OCI-LY1 (cell line): ENCODE data around the gene IL4R.

ENCODE experiments used
- H2AFZ ChIP-seq: fragments of 200-600 bp; sonication (generic), shearing (Covaris generic); 2 replicates; pipeline ENCODE4 v1.6.0; 2014; ENCODE audit warnings: antibody characterized with exemption, mild to moderate bottlenecking, low read length
- H3F3A ChIP-seq: fragments of 200-600 bp; sonication (generic), shearing (Covaris generic); 2 replicates; pipeline ENCODE4 v1.6.0; 2014; ENCODE audit warnings: mild to moderate bottlenecking, antibody characterized with exemption, low read length, moderate library complexity; ENCODE audit not compliant: insufficient read depth
- H3K27ac ChIP-seq: fragments of 200-600 bp; sonication (generic); 2 replicates; pipeline ENCODE4 v1.5.1; 2014; ENCODE audit warnings: low read length, mixed run types, mild to moderate bottlenecking, low read depth; ENCODE audit not compliant: poor library complexity, severe bottlenecking
- H3K27me3 ChIP-seq: fragments of 200-600 bp; sonication (generic); 2 replicates; pipeline ENCODE4 v1.6.0; 2014; ENCODE audit warnings: antibody characterized with exemption, mild to moderate bottlenecking, low read length, moderate library complexity; ENCODE audit not compliant: insufficient read depth
- H3K36me3 ChIP-seq: fragments of 200-600 bp; sonication (generic); 2 replicates; pipeline ENCODE4 v1.6.1; 2014; ENCODE audit warnings: mild to moderate bottlenecking, antibody characterized with exemption, low read length, moderate library complexity, mixed read lengths; ENCODE audit not compliant: insufficient read depth
- H3K4me1 ChIP-seq: fragments of 200-600 bp; sonication (generic); 2 replicates; pipeline ENCODE4 v1.5.1; 2014; ENCODE audit warnings: mild to moderate bottlenecking, low read length, moderate library complexity; ENCODE audit not compliant: insufficient read depth, severe bottlenecking
- H3K4me2 ChIP-seq: fragments of 200-600 bp; sonication (generic), shearing (Covaris generic); 2 replicates; pipeline ENCODE4 v1.6.1; 2014; ENCODE audit warnings: low read length
- H3K4me3 ChIP-seq: fragments of 200-600 bp; sonication (generic); 2 replicates; pipeline ENCODE4 v1.5.1; 2014; ENCODE audit warnings: low read length, low read depth, mild to moderate bottlenecking, mixed read lengths; ENCODE audit not compliant: poor library complexity, severe bottlenecking
- H3K79me2 ChIP-seq: fragments of 200-600 bp; shearing (Covaris generic); 2 replicates; pipeline ENCODE4 v1.6.1; 2016; ENCODE audit warnings: mixed run types, low read length, mixed read lengths; ENCODE audit not compliant: insufficient read depth
- H3K9ac ChIP-seq: fragments of 200-600 bp; sonication (generic), shearing (Covaris generic); 2 replicates; pipeline ENCODE4 v1.6.1; 2014; ENCODE audit warnings: mild to moderate bottlenecking, low read length, mixed read lengths
- H3K9me2 ChIP-seq: fragments of 200-600 bp; sonication (generic), shearing (Covaris generic); 2 replicates; pipeline ENCODE4 v1.6.1; 2014; ENCODE audit warnings: low read depth, mild to moderate bottlenecking, low read length, mixed read lengths
- H3K9me3 ChIP-seq: fragments of 200-600 bp; shearing (Covaris generic); 2 replicates; pipeline ENCODE4 v1.6.1; 2014; ENCODE audit warnings: low read length, mixed read lengths
- H4K20me1 ChIP-seq: fragments of 200-600 bp; sonication (generic), shearing (Covaris generic); 2 replicates; pipeline ENCODE4 v1.6.0; 2016; ENCODE audit warnings: mild to moderate bottlenecking, low read length; ENCODE audit not compliant: insufficient read depth
- CTCF ChIP-seq: fragments of 200-600 bp; sonication (generic), shearing (Covaris generic); IDR thresholded peaks from 2 replicates; pipeline ENCODE4 v1.5.1; 2017; ENCODE audit warnings: mild to moderate bottlenecking, antibody characterized with exemption, low read length, moderate library complexity, mixed read lengths
- EZH2 ChIP-seq: fragments of 200-600 bp; sonication (generic), shearing (Covaris generic); IDR thresholded peaks from 2 replicates; pipeline ENCODE4 v1.8.0; 2017; ENCODE audit warnings: borderline replicate concordance, mixed run types, mild to moderate bottlenecking, antibody characterized with exemption, low read length, moderate library complexity, mixed read lengths

IL4R gene

DNA sequence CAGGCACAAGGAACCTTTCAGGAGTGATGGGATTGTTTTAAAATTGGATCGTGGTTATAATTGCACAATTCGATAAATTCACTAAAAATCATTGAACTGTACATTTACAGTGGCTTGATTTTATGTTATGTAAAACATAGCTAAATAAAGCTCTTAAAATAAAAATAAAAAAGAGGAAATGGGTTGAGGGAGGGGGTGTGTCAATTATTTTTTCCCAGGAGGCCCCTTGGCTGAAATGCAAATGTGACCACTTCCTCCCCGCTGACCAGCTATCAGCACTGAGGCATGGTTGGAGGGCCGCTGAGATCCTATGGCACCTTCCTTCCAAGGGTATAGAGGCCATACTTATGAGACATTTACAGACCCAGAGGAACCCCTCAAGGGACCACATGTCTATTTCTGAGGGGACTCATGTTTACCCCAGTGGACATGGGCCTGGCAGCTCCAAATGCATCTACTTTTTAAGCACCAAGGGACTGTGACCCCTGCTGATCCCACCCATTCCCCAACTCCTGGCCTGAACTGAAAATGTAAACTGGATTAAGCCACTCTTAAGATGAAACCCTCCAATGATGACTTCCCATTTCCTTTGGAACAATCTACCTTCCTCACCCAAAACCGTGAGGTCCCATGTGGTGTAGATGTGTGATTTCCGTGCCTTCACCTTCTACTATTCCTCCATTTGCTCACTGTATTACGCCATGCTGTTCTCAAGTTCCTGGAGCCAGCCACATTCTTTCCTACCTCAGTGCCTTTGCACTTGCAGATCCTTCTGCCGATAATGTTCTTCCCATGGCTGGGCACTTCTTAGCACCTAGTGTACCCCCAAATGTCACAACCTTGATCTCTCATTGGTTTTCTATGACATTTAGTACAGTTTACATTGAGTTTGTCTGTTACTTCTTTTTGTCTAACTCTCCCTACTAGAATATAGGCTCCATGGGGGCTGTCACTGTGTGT is 85.4 kb downstream of the IL4R start:
- Histone ChIP-seq H3K9ac (no peak overlapping the region), H3K4me1 (peaks cover 37% of the 10 kb centered on the region), H3K27ac (peak overlapping the region; percentile 7), H3K27me3 (peaks cover 6% of the 10 kb centered on the region), H3K4me3 (no peak overlapping the region), H3K9me2 (no peaks in the 10 kb centered on the region), H3K9me3 (peaks cover 9% of the 10 kb centered on the region; the same call in 1 of the 2 replicates), H3F3A (no peaks in the 10 kb centered on the region), H3K36me3 (no peaks in the 10 kb centered on the region), H3K79me2 (no peaks in the 10 kb centered on the region), H3K4me2 (no peak overlapping the region), H4K20me1 (no peaks in the 10 kb centered on the region), H2AFZ (no peak overlapping the region)
- no peak for TF ChIP-seq CTCF
- TF ChIP-seq EZH2: no peak

- Histone ChIP-seq H3K9me3 (peaks cover 6% of the 10 kb centered on the region; the same call in 1 of the 2 replicates), H3K4me3 (no peak overlapping the region), H3K27ac (no peak overlapping the region), H3K4me2 (no peak overlapping the region), H3K4me1 (peaks cover 37% of the 10 kb centered on the region), H3K27me3 (peaks cover 6% of the 10 kb centered on the region), H3K79me2 (no peaks in the 10 kb centered on the region), H3K36me3 (no peaks in the 10 kb centered on the region), H3F3A (no peaks in the 10 kb centered on the region), H4K20me1 (no peaks in the 10 kb centered on the region), H3K9ac (no peak overlapping the region), H3K9me2 (no peaks in the 10 kb centered on the region), H2AFZ (no peak overlapping the region)
- no peak for TF ChIP-seq EZH2
- no peak for TF ChIP-seq CTCF
Observed at GRCh38 chr16:27399969-27400368, 86.2 kb downstream of the IL4R start.

GRCh38 chr16:27400751-27401620 is 87.2 kb downstream of the IL4R start:
- H3K9me2 ChIP-seq: no peaks in the 10 kb centered on the region
- peak overlapping the region; percentile 13 for H3K27ac ChIP-seq
- no peak for TF ChIP-seq CTCF
- TF ChIP-seq EZH2: no peak
- no peak overlapping the region for H2AFZ ChIP-seq
- no peaks in the 10 kb centered on the region for H3K79me2 ChIP-seq
- no peaks in the 10 kb centered on the region for H3K36me3 ChIP-seq
- no peak overlapping the region for H3K4me2 ChIP-seq
- peaks cover 37% of the 10 kb centered on the region for H3K4me1 ChIP-seq
- H3K4me3 ChIP-seq: no peak overlapping the region
- no peaks in the 10 kb centered on the region for H3F3A ChIP-seq
- H4K20me1 ChIP-seq: no peaks in the 10 kb centered on the region
- peaks cover 6% of the 10 kb centered on the region; the same call in 1 of the 2 replicates for H3K9me3 ChIP-seq
- H3K27me3 ChIP-seq: peaks cover 6% of the 10 kb centered on the region
- H3K9ac ChIP-seq: no peak overlapping the region
